ENCODE data around the gene RBM11.

RBM11 gene

GRCh38 chr21:14259747-14260146 is 43.8 kb downstream of the RBM11 start:
- Histone ChIP-seq H3K27ac (ENCODE audit: low read depth, low read length) (no peak overlapping the region), H2AFZ (ENCODE audit: low read depth, low read length, severe bottlenecking) (no peak overlapping the region), H3F3A (ENCODE audit: insufficient read depth) (no peaks in the 10 kb centered on the region), H4K20me1 (ENCODE audit: low read depth, low read length) (no peaks in the 10 kb centered on the region), H3K36me3 (ENCODE audit: low read length) (no peaks in the 10 kb centered on the region; the same call in 1 of the 2 replicates), H3K4me3 (ENCODE audit: insufficient read depth, low read length, poor library complexity, severe bottlenecking) (no peak overlapping the region), H3K9me3 (ENCODE audit: insufficient read depth, low read length) (no peaks in the 10 kb centered on the region), H3K27me3 (ENCODE audit: low read length) (no peaks in the 10 kb centered on the region), H3K9ac (ENCODE audit: low read length) (no peak overlapping the region), H3K79me2 (ENCODE audit: insufficient read depth, low read length) (no peaks in the 10 kb centered on the region), H3K4me2 (ENCODE audit: low read depth, low read length, poor library complexity, severe bottlenecking) (no peak overlapping the region), H3K9me2 (replicated peaks; ENCODE audit: insufficient read depth, low read length) (no peaks in the 10 kb centered on the region)
- TF ChIP-seq CTCF (IDR thresholded peaks at IDR 0.05; ENCODE audit: insufficient read depth, low read length, poor library complexity, severe bottlenecking) (peak; percentile 38), EZH2phosphoT487 (conservative IDR thresholded peaks at IDR 0.05; ENCODE audit: low read length) (no peak)

- TF ChIP-seq EZH2phosphoT487 (conservative IDR thresholded peaks at IDR 0.05; ENCODE audit: low read length) (no peak), CTCF (IDR thresholded peaks at IDR 0.05; ENCODE audit: insufficient read depth, low read length, poor library complexity, severe bottlenecking) (no peak)
These were observed 44.3 kb downstream of the RBM11 start for GRCh38 chr21:14260174-14260764.

GRCh38 chr21:14262039-14262438 is 46.1 kb downstream of the RBM11 start:
- H3F3A ChIP-seq (ENCODE audit: insufficient read depth): no peaks in the 10 kb centered on the region
- H3K36me3 ChIP-seq (ENCODE audit: low read length): no peaks in the 10 kb centered on the region; the same call in 1 of the 2 replicates
- H3K9ac ChIP-seq (ENCODE audit: low read length): no peak overlapping the region
- no peak overlapping the region for H3K27ac ChIP-seq (ENCODE audit: low read depth, low read length)
- no peaks in the 10 kb centered on the region for H3K9me2 ChIP-seq (replicated peaks; ENCODE audit: insufficient read depth, low read length)
- H3K4me3 ChIP-seq (ENCODE audit: insufficient read depth, low read length, poor library complexity, severe bottlenecking): no peak overlapping the region
- no peaks in the 10 kb centered on the region for H4K20me1 ChIP-seq (ENCODE audit: low read depth, low read length)
- H3K9me3 ChIP-seq (ENCODE audit: insufficient read depth, low read length): no peaks in the 10 kb centered on the region
- no peaks in the 10 kb centered on the region for H3K27me3 ChIP-seq (ENCODE audit: low read length)
- no peak overlapping the region for H3K4me2 ChIP-seq (ENCODE audit: low read depth, low read length, poor library complexity, severe bottlenecking)
- H3K79me2 ChIP-seq (ENCODE audit: insufficient read depth, low read length): no peaks in the 10 kb centered on the region
- TF ChIP-seq EZH2phosphoT487 (conservative IDR thresholded peaks at IDR 0.05; ENCODE audit: low read length) (no peak), CTCF (IDR thresholded peaks at IDR 0.05; ENCODE audit: insufficient read depth, low read length, poor library complexity, severe bottlenecking) (no peak)
- H2AFZ ChIP-seq (ENCODE audit: low read depth, low read length, severe bottlenecking): no peak overlapping the region

More at GRCh38 chr21:14260174-14260764, 44.3 kb downstream of the RBM11 start:
- H3K4me3 ChIP-seq (ENCODE audit: insufficient read depth, low read length, poor library complexity, severe bottlenecking): no peak overlapping the region
- H3K9me2 ChIP-seq (replicated peaks; ENCODE audit: insufficient read depth, low read length): no peaks in the 10 kb centered on the region
- H3K9ac ChIP-seq (ENCODE audit: low read length): no peak overlapping the region
- no peaks in the 10 kb centered on the region for H3K79me2 ChIP-seq (ENCODE audit: insufficient read depth, low read length)
- H4K20me1 ChIP-seq (ENCODE audit: low read depth, low read length): no peaks in the 10 kb centered on the region
- no peaks in the 10 kb centered on the region for H3K9me3 ChIP-seq (ENCODE audit: insufficient read depth, low read length)
- H2AFZ ChIP-seq (ENCODE audit: low read depth, low read length, severe bottlenecking): no peak overlapping the region
- no peak overlapping the region for H3K27ac ChIP-seq (ENCODE audit: low read depth, low read length)
- no peak overlapping the region for H3K4me2 ChIP-seq (ENCODE audit: low read depth, low read length, poor library complexity, severe bottlenecking)
- H3K36me3 ChIP-seq (ENCODE audit: low read length): no peaks in the 10 kb centered on the region; the same call in 1 of the 2 replicates
- no peaks in the 10 kb centered on the region for H3F3A ChIP-seq (ENCODE audit: insufficient read depth)
- no peaks in the 10 kb centered on the region for H3K27me3 ChIP-seq (ENCODE audit: low read length)

Data from SU-DHL-6 (cell line).